Measurements from ENCODE around the gene DHX9.

GRCh38 chr1:182875889-182876288, 36.7 kb downstream of the DHX9 start:
- TF ChIP-seq, protein P1, sequence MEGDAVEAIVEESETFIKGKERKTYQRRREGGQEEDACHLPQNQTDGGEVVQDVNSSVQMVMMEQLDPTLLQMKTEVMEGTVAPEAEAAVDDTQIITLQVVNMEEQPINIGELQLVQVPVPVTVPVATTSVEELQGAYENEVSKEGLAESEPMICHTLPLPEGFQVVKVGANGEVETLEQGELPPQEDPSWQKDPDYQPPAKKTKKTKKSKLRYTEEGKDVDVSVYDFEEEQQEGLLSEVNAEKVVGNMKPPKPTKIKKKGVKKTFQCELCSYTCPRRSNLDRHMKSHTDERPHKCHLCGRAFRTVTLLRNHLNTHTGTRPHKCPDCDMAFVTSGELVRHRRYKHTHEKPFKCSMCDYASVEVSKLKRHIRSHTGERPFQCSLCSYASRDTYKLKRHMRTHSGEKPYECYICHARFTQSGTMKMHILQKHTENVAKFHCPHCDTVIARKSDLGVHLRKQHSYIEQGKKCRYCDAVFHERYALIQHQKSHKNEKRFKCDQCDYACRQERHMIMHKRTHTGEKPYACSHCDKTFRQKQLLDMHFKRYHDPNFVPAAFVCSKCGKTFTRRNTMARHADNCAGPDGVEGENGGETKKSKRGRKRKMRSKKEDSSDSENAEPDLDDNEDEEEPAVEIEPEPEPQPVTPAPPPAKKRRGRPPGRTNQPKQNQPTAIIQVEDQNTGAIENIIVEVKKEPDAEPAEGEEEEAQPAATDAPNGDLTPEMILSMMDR (conservative IDR thresholded peaks at IDR 0.05): no peak
- no peak for TF ChIP-seq ZFX (IDR thresholded peaks at IDR 0.05)
